Suppressor macrophage treated with lipopolysaccharide for 4 hours (primary cell): ENCODE results near the gene MTA3.

Experiments used
- DNase-seq: peaks from one replicate; pipeline ENCODE4 v3.0.0-alpha.2; 2020

The MTA3 gene

DNA sequence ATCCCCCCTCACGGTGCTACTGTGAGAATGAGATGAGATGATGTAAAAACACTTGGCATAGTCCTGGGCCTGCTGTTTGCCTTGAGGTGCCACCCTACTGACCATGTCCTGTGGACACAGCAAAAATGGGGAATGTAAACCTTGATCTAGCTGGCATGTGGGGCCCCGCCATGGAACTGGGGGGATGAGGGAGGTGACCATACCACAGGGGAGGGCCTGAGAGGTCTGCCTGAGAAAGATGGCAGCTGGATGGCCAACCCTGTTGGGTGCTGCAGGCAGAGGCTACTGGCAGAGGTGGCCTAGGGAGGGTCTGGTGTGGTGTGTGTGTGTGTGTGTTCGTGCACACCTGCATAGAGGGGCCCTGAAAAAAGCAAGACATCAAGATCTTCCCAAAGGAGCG lies 223.2 kb downstream of the MTA3 start:
- no peak for DNase-seq

DNA sequence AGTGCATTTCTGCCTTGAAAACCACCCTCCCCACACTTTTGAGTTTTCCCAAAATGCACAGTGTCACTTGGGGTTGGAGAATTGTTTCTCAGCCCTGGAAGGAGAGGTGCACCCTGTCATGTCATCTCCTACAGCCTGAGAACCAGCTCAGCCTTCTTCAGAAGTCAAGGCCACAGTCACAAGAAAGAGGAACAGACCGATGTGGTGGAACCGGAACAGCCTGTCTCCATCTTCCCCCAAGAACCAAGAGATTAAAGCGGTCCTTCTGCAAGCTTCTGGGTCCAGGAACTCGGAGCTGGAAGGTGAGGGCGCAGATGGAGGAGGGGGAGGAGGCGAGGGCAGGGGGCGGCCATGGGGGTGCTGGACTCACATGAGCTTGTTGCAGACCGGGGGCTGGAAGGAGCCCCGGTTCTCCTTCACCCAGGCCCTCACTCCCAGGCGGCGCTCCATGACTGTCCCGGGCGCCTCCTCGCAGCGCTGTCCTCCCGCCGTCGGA lies 223.7 kb downstream of the MTA3 start:
- peak; percentile 59 for DNase-seq

DNA sequence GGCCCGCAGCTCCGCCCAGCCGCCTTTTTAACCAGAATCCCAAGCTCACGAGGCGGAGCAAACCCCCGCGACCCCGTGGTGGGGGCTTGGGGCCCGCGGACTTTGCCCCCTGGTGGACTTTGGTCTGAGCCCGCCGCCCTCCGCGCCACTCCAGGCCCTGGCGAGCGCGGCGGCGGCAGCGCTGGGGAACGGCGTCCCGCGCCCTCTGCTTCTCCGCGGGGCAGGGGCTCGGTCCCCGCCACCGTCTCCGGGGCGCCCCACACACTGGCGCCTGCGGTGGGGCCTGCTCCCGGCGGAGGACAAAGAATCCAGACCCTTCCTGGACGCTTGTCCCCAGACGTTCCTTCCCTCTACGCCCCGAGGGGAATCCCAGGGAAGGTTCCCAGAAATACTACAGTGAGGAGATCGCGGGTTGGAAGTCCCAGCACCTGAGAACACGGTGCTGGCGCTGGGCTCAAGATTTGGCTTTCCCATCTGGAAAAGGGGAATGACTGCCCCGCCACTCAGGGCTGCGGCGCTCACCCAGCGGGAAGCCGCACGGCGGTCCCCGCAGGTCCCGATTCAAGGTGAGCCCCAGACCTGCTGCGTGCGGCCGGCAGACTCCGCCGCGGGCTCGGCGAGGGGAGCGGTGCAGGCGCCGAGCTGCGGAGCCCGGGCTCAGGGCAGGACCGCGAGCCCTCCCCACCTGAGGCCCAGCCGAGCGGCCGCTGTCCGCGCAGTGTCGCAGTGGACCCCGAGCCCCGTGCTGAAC lies 224.3 kb downstream of the MTA3 start, which contains the start of gene HAAO:
TSS of gene HAAO (minus strand) at position 1 of the 751 bp plus-strand sequence. CDS start 47 bp downstream, outside the sequence.
- DNase-seq = peak; percentile 47

DNA sequence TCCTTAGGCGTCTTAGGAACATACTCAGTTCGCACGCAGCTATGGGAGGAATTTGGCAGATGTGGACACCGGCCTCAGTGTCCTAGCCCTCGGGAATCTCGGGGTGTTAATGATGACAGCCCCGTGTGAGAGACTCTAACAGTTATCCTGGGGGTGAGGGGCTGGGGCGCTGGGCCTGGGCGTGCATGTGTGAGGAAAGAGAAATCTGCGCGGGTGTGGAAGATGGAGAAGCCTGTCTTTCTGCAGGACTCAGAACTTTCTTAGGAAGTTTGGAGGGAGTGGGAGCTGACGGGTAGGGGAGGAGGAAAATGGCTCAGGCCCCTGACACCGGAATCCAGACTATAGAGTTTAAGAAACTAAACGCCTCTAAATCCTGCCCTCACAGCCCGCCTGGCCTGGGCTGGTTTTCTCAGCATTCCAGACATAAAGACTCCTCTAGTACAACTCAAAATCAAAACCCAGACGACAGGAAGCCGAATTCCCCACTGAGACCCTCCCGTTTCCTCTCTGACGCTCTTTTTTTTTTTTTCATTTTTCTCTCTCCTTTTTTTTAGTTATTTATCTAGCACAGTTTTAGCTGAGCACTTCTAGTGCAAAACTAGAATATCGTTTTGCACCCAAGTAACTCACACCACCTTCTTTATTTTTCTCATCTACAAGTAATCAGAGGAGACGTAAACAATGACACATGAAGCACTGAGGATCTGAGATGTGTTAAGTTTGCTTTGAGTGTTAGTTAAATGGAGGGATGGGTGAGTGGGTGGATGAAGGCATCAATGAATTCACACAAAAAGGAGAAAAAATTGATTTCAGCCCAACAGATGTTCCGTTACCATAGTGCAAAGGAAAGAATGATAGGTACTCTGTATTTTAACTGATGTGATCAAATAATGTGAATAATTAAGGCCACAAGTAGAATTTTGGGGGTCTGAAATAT lies 225.2 kb downstream of the MTA3 start:
- DNase-seq = no peak

DNA sequence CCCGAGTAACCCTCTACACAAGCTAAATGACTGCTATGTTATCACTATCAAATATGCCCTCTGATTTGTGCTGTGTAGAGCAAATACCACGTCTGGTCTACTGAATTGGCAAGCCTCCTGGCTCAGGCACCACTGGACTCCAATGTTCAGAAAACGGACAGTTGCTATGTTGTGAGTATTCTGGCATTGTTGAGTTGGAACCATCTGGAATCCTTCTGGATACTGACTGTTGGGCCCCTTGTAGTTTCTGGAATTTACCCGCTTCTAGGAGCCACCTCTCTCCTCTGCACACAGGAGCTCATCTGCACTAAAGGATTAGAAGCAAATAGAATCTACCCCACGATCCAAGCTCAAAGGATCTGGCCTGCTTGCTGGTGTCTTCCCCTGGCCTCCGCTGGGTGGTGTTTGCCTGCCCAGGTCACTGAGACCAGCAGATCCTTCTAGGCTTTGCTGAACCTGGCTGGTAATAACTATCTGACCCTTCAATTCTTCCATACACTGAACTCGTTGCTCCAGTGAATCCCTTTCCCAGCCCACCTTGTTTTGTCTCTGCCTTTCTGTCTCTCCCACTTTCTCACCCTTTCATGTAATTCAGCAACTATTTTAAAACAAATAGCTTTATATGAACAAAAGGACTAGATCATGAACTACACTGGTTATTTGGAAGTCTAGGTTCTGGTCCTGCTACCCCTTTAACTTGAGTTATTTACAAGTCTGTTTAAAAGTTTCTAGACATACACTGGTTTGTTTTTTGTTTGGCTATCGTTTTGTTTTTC lies 226.0 kb downstream of the MTA3 start:
- no peak for DNase-seq

DNA sequence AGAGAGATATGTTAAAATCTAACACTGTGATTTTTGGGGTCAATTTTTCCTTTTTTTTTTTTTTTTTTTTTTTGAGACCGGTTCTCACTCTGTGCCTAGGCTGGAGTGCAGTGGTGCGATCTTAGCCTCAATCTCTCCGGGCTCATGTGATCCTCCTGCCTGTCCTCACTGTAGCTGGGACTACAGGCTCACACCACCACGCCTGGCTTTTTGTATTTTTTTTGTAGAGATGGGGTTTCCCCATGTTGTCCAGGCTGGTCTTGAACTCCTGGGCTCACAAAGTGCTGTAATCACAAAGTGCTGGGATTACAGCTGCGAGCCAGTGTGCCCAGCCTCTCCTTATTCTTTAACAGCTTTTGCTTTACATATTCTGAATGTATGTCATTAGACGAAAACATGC lies 226.8 kb downstream of the MTA3 start:
- DNase-seq = no peak

DNA sequence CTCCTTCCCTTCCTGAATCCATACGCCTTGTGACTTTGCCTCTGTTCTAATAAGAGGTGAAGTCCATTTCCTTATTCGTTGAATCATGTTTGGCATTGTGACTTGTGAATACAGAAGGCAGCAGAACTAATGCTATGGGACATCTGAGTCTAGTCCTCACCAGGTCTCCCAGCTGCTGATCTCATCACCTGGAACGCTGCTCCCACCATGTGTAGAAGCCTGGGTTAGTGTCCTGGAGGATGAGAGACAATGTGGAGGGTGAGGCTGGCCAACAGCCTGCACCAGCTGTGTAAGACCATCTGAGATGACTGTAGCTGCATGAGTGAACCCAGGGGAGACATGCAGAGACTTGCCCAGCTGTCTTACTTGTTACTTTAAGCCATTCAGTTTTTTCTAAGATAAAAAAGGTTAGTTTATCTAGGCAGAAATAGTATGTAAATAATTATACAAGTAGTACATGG lies 227.4 kb downstream of the MTA3 start:
- no peak for DNase-seq

DNA sequence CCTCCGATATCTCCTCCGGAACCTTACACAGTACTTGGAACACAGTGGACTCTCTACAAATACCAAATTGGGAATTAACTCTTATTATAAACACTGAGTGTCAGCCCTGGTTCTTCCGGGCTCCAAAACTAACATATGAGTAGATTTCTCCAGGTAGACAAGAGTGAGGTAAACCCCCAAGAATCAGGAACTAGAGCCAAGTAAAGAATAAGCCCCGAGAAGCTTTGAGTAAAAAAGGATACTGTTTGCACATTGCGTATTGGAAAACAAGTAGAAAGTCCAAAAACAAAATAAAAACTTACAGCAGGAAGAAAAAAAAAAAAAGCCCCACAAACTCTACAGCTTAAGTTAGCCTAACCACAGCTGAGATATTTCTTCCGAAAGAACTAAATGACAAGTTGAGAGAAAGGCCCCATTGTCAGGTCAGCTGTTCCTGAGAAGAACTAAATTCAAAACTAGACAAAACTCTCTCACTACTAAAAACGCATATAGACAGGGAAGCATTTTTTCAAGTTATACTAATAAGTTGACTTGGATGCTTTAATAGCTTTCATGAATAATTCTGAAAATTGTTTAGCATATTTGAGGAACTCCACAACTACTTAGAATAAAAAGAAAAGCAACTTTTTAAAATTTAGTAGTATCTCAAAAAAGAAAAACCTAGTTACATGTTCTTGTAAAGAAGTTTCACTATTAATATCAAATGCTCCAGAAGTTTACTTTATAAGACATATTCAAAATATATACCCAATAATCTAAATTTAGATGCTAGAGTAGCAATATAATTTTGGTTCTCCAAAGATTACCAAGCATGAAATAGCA lies 228.2 kb downstream of the MTA3 start:
- DNase-seq = no peak

DNA sequence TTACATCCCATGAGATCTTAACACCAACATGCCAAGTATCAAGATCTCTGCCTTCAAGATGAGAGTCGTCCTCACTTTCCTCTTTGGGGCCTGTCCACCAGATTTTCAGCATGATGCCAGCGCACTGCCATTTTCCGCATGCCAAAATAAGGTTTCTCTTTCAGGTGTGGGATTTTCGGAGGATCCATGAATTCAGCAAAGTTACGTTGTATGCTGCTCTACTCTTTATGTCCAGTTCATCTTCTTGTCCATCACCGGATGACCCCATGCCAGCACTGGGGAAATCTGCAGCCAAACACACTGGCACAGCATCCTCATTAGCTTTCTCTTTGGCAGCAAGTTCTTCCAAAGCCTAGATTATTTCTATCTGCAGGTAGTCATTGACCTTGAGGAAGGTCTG lies 228.8 kb downstream of the MTA3 start:
- no peak for DNase-seq

DNA sequence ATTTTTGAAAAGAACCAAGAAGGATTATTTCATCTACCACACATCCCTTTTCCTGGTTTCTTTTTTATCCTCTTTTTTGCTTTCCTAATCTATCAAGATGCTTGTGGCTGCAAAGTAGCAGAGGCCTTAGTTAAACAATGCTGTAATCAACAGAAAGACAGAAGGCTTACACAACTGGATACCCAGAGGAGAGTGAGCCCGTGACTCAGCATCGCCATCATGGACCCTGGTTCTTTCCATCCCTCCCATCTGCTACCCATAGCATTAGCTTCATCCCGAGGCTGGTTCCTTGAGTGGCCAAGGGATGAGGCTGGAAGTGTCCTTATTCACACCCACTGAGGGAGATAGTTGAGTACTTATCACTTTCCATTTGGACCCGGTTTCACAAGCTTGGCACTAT lies 231.4 kb downstream of the MTA3 start:
- no peak for DNase-seq

DNA sequence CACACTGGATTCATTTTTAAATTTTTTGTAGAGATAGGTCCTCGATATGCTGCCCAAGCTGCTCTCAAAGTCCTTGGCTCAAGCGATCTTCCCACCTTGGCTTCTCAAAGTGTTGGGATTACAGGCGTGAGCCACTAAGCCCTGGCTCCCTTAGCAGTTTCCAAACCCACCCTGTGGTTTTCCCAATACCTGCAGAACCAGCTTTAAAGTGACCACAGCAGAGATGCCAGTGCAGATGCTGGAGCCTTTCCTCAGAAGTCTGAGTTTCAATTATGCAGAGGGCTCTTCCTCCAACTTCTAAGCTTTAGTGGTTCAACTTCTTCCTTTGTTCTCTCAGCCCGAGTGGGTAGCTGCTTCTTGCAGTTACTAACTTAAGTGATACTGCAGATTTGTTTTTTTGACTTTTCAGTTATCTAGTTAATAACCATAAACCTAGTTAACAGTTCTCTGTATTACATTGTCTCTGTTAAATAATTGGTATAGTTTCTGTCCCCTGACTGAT lies 232.1 kb downstream of the MTA3 start:
- DNase-seq = no peak

DNA sequence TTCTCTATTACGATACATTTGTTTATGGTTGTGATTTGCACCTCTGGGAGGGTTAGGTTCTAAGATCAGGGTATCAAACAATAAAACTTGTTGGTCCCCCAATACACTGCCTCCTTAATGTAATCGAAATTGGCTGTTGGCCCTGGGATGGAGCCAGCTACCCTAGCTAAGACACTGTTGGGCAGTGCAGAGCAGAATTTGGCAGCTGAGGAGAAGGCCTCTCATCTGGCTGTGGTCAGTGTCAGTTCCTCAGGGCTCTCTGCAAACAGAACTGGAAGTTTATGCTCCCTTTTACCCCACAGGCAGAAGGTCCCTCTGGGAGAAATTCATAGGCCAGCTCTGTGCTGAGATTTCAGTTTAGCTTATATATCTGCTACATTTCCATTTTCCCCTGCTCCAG lies 232.5 kb downstream of the MTA3 start:
- DNase-seq = no peak

DNA sequence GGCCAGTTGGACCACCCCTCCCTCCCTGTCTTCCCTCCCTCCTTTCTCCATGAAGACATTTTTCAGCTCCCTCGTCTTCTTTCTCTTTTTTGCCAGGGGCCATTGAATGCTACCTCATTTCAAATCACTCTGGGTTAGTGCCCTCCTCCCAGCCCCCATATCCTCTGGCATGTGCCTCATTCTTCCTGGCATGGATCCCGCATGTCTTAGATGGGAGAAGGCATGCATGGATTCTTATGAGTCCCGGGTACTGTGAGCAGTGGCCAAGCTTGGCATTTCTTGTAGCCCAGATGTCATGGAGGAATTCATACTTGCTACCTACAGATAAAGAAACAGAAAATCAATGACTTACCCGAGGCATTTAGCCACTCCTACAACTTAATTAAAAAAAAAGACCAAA lies 232.9 kb downstream of the MTA3 start:
- DNase-seq = no peak

DNA sequence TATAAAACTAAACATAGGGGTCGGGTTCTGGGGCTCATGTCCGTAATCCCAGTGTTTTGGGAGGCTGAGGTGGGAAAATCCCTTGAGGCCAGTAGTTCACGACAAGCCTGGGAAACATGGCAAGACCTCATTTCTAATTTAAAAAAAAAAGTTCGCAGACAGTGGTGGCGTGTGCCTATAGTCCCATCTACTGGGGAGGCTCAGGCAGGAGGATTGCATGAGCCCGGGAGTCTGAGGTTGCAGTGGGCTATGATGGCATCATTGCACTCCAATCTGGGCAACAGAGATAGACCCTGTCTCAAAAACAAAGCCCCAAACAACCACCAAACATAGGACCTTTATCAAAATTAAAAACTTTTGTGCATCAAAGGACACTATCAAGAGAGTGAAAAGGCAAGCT lies 233.7 kb downstream of the MTA3 start:
- DNase-seq = no peak

DNA sequence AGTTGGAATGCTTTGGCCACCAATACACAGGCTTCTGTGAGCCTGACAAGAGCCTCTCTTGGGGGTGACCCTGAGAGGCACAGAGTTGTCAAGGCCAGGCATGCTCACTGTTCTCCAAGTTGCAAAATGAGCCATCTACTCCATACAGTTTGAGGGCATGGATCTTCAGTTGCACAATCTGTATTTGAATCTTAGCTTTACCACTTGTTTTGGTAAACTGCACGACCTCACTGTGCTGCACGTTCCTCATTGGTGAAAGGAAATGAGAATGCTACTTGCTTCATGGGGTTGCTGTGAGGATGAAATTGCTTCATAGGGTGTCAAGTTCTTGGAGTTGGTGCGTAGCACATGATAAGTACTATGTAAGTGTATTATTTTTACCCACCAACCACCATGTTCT lies 235.9 kb downstream of the MTA3 start:
- peak; percentile 85 for DNase-seq

DNA sequence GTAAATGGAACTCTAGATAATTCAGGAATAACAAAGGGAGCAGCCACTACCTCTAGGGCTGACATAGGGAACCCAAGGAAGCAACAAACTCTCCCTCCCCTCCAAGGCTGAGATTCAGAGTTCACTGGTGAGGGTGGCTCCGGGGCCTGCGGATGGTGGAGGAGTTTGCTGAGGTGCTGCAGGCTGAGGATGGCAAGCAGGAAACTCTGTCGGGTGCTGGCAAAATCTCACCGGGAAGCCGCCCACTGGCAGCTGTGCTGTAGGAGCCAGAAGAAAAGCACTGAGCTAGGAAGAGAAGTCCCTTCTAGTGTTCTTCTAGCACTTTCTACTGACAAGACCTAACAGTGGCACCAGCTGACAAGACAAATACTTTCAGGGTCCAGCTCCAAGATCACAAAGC lies 236.5 kb downstream of the MTA3 start:
- no peak for DNase-seq
